Left lung (tissue), 10 donors: ENCODE measurements around the gene SPC24. TPM values are rescaled to one million over a fixed set of nuclear protein-coding genes. Genes with fewer than 3 reads are reported as not detected.

Experiments
- ATAC-seq: fragments of 200-7000 bp; cut with Tn5 transposase; one replicate; pipeline ENCODE4 v1.9.1; 2020; ENCODE audit warnings: moderate library complexity
- DNase-seq, 4 donors: peaks; one replicate each; pipeline ENCODE4 v3.0.0-alpha.2; 2013 to 2020
- H3K27ac ChIP-seq, 2 donors: fragments of 200-600 bp; sonication (generic) in 1 of 2; one replicate each; pipeline versions ENCODE4 v1.5.0 to v1.8.0; 2020 to 2021
- H3K27me3 ChIP-seq, 2 donors: fragments of 200-600 bp; sonication (generic) in 1 of 2; one replicate each; pipeline versions ENCODE4 v1.5.0 to v1.8.0; 2020 to 2021
- H3K36me3 ChIP-seq, 2 donors: fragments of 200-600 bp; sonication (generic) in 1 of 2; one replicate each; pipeline versions ENCODE4 v1.5.0 to v1.8.0; 2020 to 2021
- H3K4me1 ChIP-seq, 2 donors: fragments of 200-600 bp; one replicate each; pipeline ENCODE4 v1.8.0; 2021
- H3K4me3 ChIP-seq, 2 donors: fragments of 200-600 bp; sonication (generic) in 1 of 2; one replicate each; pipeline versions ENCODE4 v1.5.0 to v1.8.0; 2020 to 2021; ENCODE audit warnings: mild to moderate bottlenecking in 1 of 2
- H3K9me3 ChIP-seq, 2 donors: fragments of 200-600 bp; sonication (generic) in 1 of 2; one replicate each; pipeline versions ENCODE4 v1.5.0 to v1.8.0; 2020 to 2021
- CTCF ChIP-seq, 2 donors: fragments of 200-600 bp; sonication (generic) in 1 of 2; IDR thresholded peaks; one replicate each; pipeline versions ENCODE4 v1.5.0 to v1.8.0; 2021; ENCODE audit warnings: antibody characterized with exemption in 2 of 2
- intact Hi-C, 2 donors: fragments of 100-400 bp; cut with DNase I; formaldehyde crosslinking; loops; one replicate each; pipeline versions ENCODE4 v1.11.2 to v1.14.2; 2022
- polyA plus RNA-seq, 6 donors: library from polyadenylated mRNA; unstranded; fragments of 120-200 nt; gene quantifications; one replicate each; pipeline ENCODE4 v1.2.1, GENCODE V29; 2013; ENCODE audit not compliant: insufficient read length in 6 of 6
- total RNA-seq, 2 donors: library from RNA; stranded (reverse); fragmentation: NEBNext Ultra II Directional; extraction: Animal tissue kit (Norgen Biotek cat#: 25700); gene quantifications; one replicate each; pipeline ENCODE4 v1.2.1, GENCODE V29; 2021
- donor health status: DM: no; HTN: yes; CAD: no.
- donor health status: DM: no; HTN: no; CAD: no.

SPC24 gene
- total and polyA plus RNA-seq, 8 donors, result 5.4 to 40.2 (median 20.3) TPM

- peak; percentile 54 to 88 (median 79) for DNase-seq
- Histone ChIP-seq H3K27me3 (no peaks in the 10 kb centered on the region), H3K36me3 (peaks cover 0 to 5% of the 10 kb centered on the region in 2 donors), H3K4me3 (no peak overlapping the region), H3K9me3 (no peaks in the 10 kb centered on the region), H3K4me1 (peaks cover 41 to 76% of the 10 kb centered on the region in 2 donors), H3K27ac (peak overlapping the region; percentile 76 to 84)
- peak; percentile 40 for ATAC-seq
- intact Hi-C loops, result loop anchor here in 1 of 2 donors (2.0 to 10.0 kb wide), 2 partner anchors 64 to 146 kb away; no protein-coding TSS in a partner anchor
- no peak for TF ChIP-seq CTCF (IDR thresholded peaks at IDR 0.05)
These were observed 16.8 kb downstream of the SPC24 start for GRCh38 chr19:11138601-11139300.

- Histone ChIP-seq H3K4me3 (peak overlapping the region; percentile 4 to 16), H3K9me3 (no peaks in the 10 kb centered on the region), H3K4me1 (peaks cover 31 to 66% of the 10 kb centered on the region in 2 donors), H3K36me3 (peaks cover 0 to 15% of the 10 kb centered on the region in 2 donors), H3K27ac (peak overlapping the region; percentile 76 to 84), H3K27me3 (no peaks in the 10 kb centered on the region)
- DNase-seq, result peak; percentile 82 to 93 (median 87)
- peak; percentile 66 to 80 for TF ChIP-seq CTCF (IDR thresholded peaks at IDR 0.05)
- peak; percentile 58 for ATAC-seq
- intact Hi-C loops, result loop anchor here in 1 of 2 donors (2.0 to 10.0 kb wide), 2 partner anchors 65 to 147 kb away; no protein-coding TSS in a partner anchor
These were observed 17.8 kb downstream of the SPC24 start for GRCh38 chr19:11137542-11138384.

- no peak for TF ChIP-seq CTCF (IDR thresholded peaks at IDR 0.05)
- no peak overlapping the region for H3K4me3 ChIP-seq
- peak overlapping the region; percentile 76 to 84 for H3K27ac ChIP-seq
- DNase-seq, result no peak
- H3K4me1 ChIP-seq, result peaks cover 22 to 58% of the 10 kb centered on the region in 2 donors
- intact Hi-C loops, result loop anchor here in 1 of 2 donors (10.0 kb wide), 1 partner anchor 148 kb away; no protein-coding TSS in a partner anchor
- H3K27me3 ChIP-seq, result no peaks in the 10 kb centered on the region
- no peak for ATAC-seq
- no peaks in the 10 kb centered on the region for H3K9me3 ChIP-seq
- peaks cover 0 to 27% of the 10 kb centered on the region in 2 donors for H3K36me3 ChIP-seq
These were observed 19.0 kb downstream of the SPC24 start for GRCh38 chr19:11136400-11137101.

GRCh38 chr19:11131471-11131870 is 24.1 kb downstream of the SPC24 start:
- peak overlapping the region in 1 of 2 donors; percentile 47 for H3K27ac ChIP-seq

More at GRCh38 chr19:11131471-11131870, 24.1 kb downstream of the SPC24 start:
- TF ChIP-seq CTCF (IDR thresholded peaks at IDR 0.05), result no peak
- Histone ChIP-seq H3K4me1 (peaks cover 6 to 26% of the 10 kb centered on the region in 2 donors), H3K4me3 (no peak overlapping the region), H3K27me3 (no peaks in the 10 kb centered on the region), H3K36me3 (peaks cover 0 to 78% of the 10 kb centered on the region in 2 donors), H3K9me3 (no peaks in the 10 kb centered on the region)
- ATAC-seq (no peak), DNase-seq (no peak)
- intact Hi-C loops, result loop anchor here in 1 of 2 donors (10.0 kb wide), 1 partner anchor 153 kb away; no protein-coding TSS in a partner anchor
